Muscle layer of duodenum (tissue), 2 donors: ENCODE data around the gene MTA2.
A peak's percentile ranks its signal among the peaks of the same experiment; 100 is the strongest.

Source experiments
- H3K27ac ChIP-seq: one replicate; pipeline ENCODE4 v1.7.0; 2013; ENCODE audit warnings: mild to moderate bottlenecking, low read length
- H3K27me3 ChIP-seq: one replicate; pipeline ENCODE4 v1.7.0; 2013; ENCODE audit warnings: low read depth, mild to moderate bottlenecking, control low read depth, low read length
- H3K36me3 ChIP-seq, 2 donors: one replicate each; pipeline ENCODE4 v1.7.0; 2013; ENCODE audit warnings: low read length in 2 of 2, control low read depth in 1 of 2, mild to moderate bottlenecking in 1 of 2; ENCODE audit not compliant: insufficient read depth in 2 of 2, control insufficient read depth in 1 of 2
- H3K4me1 ChIP-seq, 2 donors: one replicate each; pipeline ENCODE4 v1.7.0; 2013; ENCODE audit warnings: low read length in 2 of 2, mild to moderate bottlenecking in 2 of 2, control low read depth in 1 of 2, moderate library complexity in 1 of 2; ENCODE audit not compliant: insufficient read depth in 2 of 2, control insufficient read depth in 1 of 2
- H3K4me3 ChIP-seq, 2 donors: one replicate each; pipeline ENCODE4 v1.7.0; 2013; ENCODE audit warnings: low read length in 2 of 2, low read depth in 1 of 2, mild to moderate bottlenecking in 1 of 2
- H3K9me3 ChIP-seq, 2 donors: one replicate each; pipeline ENCODE4 v1.7.0; 2013; ENCODE audit warnings: low read length in 2 of 2, control low read depth in 1 of 2, mild to moderate bottlenecking in 1 of 2; ENCODE audit not compliant: control insufficient read depth in 1 of 2
- donor health status: healthy.

Gene MTA2

DNA sequence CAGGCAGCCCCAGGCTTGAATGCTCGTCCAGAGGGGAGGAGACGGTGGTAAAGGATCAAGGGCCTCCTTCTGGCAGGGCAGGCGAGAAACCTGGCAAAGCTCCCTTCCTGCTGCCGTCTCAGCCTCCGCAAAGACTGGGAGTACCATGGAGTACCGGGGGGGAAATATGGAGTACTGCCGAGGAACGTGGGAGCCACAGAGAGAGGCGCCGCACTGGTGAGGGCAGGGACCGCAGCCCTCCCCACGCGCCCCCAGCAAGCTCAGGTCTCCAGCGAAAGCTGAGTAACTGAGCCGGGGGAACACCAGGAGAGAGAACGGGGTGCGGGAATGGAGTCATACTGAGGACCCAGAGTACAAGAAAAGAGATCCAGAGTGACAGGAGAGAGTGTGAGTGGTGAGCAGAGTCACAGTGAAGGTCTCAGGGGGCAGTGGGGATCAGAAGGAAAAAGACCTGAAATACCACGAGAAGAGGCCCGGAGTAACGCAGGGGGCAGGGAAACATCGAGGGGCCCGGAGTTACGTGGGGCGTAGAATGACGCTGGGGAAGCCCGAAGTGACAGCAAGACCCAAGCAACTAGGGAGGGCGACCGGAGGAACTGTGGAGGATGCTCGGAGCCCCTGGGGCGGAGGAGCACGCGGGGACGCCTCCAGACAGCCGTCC is 10.2 kb upstream of the MTA2 start:
- H3K36me3 ChIP-seq, result peaks cover 23 to 24% of the 10 kb centered on the region in 2 donors
- H3K27me3 ChIP-seq, result no peaks in the 10 kb centered on the region
- peaks cover 5 to 18% of the 10 kb centered on the region in 2 donors for H3K4me1 ChIP-seq
- peak overlapping the region; percentile 72 to 90 for H3K4me3 ChIP-seq
- H3K9me3 ChIP-seq, result no peaks in the 10 kb centered on the region
- H3K27ac ChIP-seq, result peak overlapping the region; percentile 91

DNA sequence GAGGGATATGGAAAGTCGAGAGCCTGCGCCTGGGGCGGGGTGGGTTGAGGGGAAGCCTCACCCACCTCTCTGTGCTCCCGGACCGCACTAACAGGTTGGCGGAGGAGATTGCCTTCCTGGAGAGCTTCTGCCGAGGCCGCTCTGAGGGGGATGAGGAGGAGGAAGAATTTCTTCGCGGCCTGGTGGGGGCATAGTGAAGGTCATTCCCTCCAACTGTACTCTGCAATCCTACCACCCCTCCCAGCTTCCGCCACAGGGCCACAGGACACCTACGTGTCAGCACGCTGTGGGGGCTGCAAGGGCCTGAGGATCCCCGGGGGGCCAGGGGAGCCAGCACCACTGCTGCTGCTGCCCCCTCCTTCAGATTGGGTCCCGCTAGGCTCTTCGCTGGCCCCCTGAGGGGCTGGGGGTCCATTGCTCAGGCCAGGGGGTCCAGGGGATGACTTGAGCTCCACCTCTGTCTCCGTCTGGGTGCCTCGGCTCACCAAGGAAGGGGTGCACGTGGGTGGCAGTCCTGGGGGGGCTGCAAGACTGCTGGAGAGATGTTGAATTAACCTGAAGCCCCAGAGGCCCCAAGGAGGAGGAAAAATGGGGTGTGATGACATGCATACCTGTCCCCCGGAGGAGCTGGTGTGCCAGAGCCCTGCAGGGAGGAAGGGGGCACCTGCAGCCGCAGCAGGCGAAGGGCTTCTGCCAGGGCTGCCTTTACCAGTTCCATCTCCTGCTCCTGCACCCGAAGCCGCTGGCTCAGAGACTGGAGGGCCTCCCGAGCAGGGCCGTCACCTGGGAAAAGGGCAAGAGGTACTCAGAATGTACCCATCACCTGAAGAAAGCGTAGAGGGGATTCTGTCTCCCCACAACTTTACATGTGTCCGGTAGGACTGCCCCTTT is 9.4 kb upstream of the MTA2 start:
- no peaks in the 10 kb centered on the region for H3K9me3 ChIP-seq
- H3K27ac ChIP-seq, result peak overlapping the region; percentile 91
- peaks cover 16 to 24% of the 10 kb centered on the region in 2 donors for H3K36me3 ChIP-seq
- peaks cover 5 to 18% of the 10 kb centered on the region in 2 donors for H3K4me1 ChIP-seq
- peak overlapping the region; percentile 72 to 90 for H3K4me3 ChIP-seq
- no peaks in the 10 kb centered on the region for H3K27me3 ChIP-seq

DNA sequence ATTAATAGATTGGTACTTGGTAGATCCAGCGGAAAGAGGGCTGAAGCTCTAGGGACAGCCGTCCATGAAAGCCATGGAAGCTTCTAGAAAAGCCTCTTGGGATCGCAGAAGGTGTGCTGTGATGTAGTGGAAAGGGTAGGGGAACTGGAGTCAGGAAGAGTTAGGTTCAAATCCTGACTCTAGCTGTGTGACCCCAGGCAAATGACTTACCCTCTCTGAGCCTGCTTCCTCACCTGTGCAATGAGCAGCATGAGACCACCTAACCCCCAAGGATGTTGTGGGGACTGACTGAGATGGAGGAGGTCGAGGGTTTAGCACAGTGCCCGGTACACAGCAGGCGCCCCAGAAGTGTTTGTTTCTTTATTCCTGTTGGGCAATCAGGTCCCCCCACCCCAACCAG is 8.7 kb upstream of the MTA2 start:
- no peak overlapping the region for H3K27ac ChIP-seq
- no peaks in the 10 kb centered on the region for H3K27me3 ChIP-seq
- H3K36me3 ChIP-seq, result peaks cover 23 to 24% of the 10 kb centered on the region in 2 donors
- H3K9me3 ChIP-seq, result no peaks in the 10 kb centered on the region
- H3K4me3 ChIP-seq, result no peak overlapping the region
- peaks cover 5 to 18% of the 10 kb centered on the region in 2 donors for H3K4me1 ChIP-seq

DNA sequence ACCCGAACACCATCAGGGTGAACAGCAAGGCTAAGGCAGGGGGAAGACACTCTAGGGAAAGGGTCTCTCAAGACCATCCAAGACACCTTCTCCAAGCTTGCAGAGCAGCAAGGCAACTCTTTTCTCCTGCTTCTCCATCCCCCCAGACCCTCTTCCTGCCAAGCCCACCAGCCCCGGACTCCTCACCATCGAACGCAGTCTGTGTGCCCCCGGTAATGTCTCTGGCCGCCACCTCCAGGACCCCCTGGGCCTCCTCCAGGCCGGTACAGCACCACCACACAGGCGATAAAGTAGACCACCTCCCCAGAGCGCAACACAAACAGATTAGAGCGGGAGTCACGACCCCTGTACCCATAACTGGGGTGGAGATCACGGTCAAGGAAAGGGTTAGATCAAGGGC is 7.1 kb upstream of the MTA2 start:
- H3K27ac ChIP-seq, result no peak overlapping the region
- peaks cover 16 to 29% of the 10 kb centered on the region in 2 donors for H3K36me3 ChIP-seq
- peaks cover 5 to 18% of the 10 kb centered on the region in 2 donors for H3K4me1 ChIP-seq
- H3K9me3 ChIP-seq, result no peaks in the 10 kb centered on the region
- no peak overlapping the region for H3K4me3 ChIP-seq
- no peaks in the 10 kb centered on the region for H3K27me3 ChIP-seq

DNA sequence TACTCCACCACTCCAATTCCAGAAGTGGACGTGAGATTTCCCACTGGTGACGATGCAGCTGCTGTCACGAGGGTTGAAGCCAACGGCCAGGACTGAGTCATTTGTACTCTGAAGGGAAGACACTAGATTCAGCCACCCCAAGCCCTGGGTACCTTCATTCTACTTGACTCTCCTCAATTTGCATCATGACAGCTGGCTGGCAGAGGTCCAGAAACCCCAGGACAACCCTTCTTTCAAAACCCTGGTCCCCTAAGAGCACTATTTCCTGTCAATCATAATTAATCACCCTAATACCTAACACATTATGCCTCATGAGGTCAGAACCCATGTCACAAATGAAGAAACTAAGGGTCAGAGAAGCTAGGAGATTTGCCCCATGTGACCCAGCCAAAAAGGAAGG is 6.0 kb upstream of the MTA2 start:
- Histone ChIP-seq H3K4me3 (no peak overlapping the region), H3K36me3 (peaks cover 16 to 29% of the 10 kb centered on the region in 2 donors), H3K4me1 (peaks cover 5 to 18% of the 10 kb centered on the region in 2 donors), H3K9me3 (no peaks in the 10 kb centered on the region), H3K27me3 (no peaks in the 10 kb centered on the region), H3K27ac (no peak overlapping the region)

DNA sequence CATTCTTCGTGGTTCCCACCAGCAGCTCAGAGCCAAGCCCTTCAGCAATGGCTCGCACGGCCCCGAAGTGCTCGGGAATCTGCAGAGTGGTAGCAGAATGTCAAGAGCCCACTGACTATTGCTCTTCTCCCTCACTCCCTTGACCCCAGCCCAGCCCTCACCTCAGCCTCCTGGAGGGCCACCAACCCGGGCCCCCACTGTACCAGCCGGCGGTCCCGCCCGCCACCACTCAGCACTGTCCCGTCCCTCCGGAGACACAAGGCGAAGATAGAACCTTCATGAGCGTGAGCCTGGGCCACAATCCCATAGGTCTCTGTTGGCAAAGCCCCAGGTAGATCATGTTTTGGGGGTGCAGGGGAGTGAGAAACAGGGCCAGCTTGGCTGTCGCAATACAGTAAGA is 4.2 kb upstream of the MTA2 start:
- peaks cover 16 to 36% of the 10 kb centered on the region in 2 donors for H3K36me3 ChIP-seq
- peaks cover 0 to 18% of the 10 kb centered on the region in 2 donors for H3K4me1 ChIP-seq
- no peak overlapping the region for H3K4me3 ChIP-seq
- no peaks in the 10 kb centered on the region for H3K9me3 ChIP-seq
- no peak overlapping the region for H3K27ac ChIP-seq
- no peaks in the 10 kb centered on the region for H3K27me3 ChIP-seq

DNA sequence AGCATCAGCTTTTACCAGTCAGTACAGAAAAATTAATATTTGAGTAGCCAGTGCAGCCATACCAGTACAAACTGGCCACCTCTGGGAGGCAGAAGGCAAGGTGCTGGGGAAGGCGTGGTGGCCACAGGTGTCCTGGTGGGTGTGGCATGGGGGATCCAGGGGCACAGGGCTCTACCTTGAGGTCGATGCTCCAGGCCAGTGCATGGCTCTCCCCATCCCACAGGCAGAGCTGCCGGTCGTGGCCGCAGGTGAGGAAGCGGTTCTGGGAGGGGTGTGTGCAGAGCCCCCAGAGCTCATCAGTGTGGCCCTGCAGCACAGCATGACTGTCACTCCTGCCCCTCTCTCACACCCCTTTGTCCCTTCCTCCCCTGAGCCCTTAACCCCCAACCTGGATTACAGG is 3.8 kb upstream of the MTA2 start:
- no peak overlapping the region for H3K27ac ChIP-seq
- no peaks in the 10 kb centered on the region for H3K27me3 ChIP-seq
- no peaks in the 10 kb centered on the region for H3K9me3 ChIP-seq
- peaks cover 15 to 37% of the 10 kb centered on the region in 2 donors for H3K36me3 ChIP-seq
- H3K4me3 ChIP-seq, result no peak overlapping the region
- peaks cover 3 to 19% of the 10 kb centered on the region in 2 donors for H3K4me1 ChIP-seq

DNA sequence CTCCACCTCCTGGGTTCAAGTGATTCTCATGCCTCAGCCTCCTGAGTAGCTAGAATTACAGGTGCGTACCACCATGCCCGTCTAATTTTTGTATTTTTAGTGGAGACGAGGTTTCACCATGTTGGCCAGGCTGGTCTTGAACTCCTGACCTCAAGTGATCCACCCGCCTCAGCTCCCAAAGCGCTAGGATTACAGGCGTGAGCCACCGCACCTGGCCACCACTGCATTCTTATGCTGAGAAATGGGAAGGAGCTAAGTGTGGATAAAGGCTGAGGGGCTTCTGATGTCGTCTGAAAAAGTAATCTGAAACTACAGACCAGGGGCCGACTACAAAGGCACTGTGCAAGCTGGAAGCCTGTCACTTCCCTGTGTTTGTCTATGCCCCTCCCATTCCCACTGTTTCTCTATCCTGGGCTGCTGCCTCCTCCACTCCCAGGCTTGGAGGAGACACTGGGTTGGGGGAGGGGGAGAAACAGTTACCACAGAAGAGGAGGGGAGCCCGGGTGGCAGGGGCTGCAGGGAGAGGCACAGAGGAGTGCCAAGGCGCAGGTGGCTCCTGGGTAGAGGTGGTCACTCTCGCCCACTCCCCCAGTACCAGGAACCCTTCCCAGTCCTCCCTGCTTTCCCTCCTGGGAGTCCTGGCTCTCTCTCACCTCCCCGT is 2.9 kb upstream of the MTA2 start:
- Histone ChIP-seq H3K4me3 (no peak overlapping the region), H3K9me3 (no peaks in the 10 kb centered on the region), H3K4me1 (peaks cover 12 to 28% of the 10 kb centered on the region in 2 donors), H3K36me3 (peaks cover 12 to 37% of the 10 kb centered on the region in 2 donors), H3K27me3 (no peaks in the 10 kb centered on the region), H3K27ac (no peak overlapping the region)

DNA sequence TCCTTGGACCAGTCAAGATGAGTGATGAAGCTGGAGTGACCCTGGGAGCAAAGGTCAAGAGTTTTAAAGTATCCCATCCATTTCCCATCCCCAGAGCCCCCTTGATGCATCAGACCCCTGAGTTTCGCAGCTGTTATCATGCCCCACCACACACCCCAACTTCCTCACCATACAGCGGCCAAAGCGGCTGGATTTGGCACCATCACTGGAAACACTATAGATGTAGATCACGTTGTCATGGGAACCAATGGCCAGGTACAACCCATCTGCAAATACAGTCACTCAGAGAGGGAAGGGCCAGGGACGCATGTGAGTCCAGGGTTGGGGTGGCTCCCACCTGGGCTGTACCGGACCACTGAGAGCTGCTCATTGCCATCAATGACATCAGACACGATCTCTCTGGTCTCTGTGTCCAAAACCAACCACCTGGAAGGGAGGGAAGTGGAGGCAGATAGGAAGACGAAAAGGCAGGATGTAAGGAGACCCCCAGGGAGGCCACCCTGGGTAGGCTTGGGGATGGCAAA is 2.2 kb upstream of the MTA2 start:
- H3K9me3 ChIP-seq, result no peaks in the 10 kb centered on the region
- no peak overlapping the region for H3K4me3 ChIP-seq
- H3K27me3 ChIP-seq, result no peaks in the 10 kb centered on the region
- H3K4me1 ChIP-seq, result peaks cover 19 to 35% of the 10 kb centered on the region in 2 donors
- peaks cover 12 to 35% of the 10 kb centered on the region in 2 donors for H3K36me3 ChIP-seq
- no peak overlapping the region for H3K27ac ChIP-seq

DNA sequence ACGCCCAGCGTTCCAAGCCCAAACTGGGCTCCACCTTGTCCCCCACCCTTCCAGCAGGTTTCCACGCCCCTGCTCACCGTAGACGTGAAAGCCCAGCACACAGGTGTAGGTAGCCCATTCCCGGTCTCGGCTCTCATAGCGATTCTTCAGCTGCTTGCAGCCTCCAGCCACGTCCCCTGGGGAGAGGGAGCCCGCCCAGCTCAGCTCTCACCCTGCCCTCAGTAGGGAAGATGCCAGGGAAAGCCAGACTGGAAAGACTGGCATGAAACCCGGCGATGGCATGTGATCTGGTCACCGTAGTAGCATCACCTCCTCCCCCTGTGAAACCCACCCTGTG is 1.4 kb upstream of the MTA2 start:
- Histone ChIP-seq H3K27me3 (no peaks in the 10 kb centered on the region), H3K4me3 (peak overlapping the region; percentile 89 to 93), H3K9me3 (no peaks in the 10 kb centered on the region), H3K27ac (no peak overlapping the region), H3K36me3 (peaks cover 11 to 34% of the 10 kb centered on the region in 2 donors), H3K4me1 (peaks cover 23 to 42% of the 10 kb centered on the region in 2 donors)
